Parathyroid adenoma (tissue), 2 donors: ENCODE measurements around the gene STX1A.
A peak's percentile ranks its signal among the peaks of the same experiment; 100 is the strongest.
"Not testable (repeated sequence)": the region's sequence is repeated elsewhere in the genome, so short reads cannot be mapped to it uniquely, and the experiment has no call there.

ENCODE experiments used
- H2AFZ ChIP-seq: fragments of 300-600 bp; sonication (generic); one replicate; pipeline ENCODE4 v1.7.0; 2017; ENCODE audit warnings: antibody characterized with exemption, mild to moderate bottlenecking
- H3K27ac ChIP-seq: fragments of 300-600 bp; sonication (generic); one replicate; pipeline ENCODE4 v1.7.0; 2017
- H3K27me3 ChIP-seq: fragments of 300-600 bp; sonication (generic); one replicate; pipeline ENCODE4 v1.7.0; 2017; ENCODE audit warnings: low read length; ENCODE audit not compliant: control insufficient read depth, insufficient read depth
- H3K36me3 ChIP-seq: fragments of 300-600 bp; sonication (generic); one replicate; pipeline ENCODE4 v1.7.0; 2017; ENCODE audit warnings: low read length; ENCODE audit not compliant: control insufficient read depth, insufficient read depth
- H3K4me1 ChIP-seq: fragments of 300-600 bp; sonication (generic); one replicate; pipeline ENCODE4 v1.7.0; 2017; ENCODE audit warnings: control low read depth
- H3K4me2 ChIP-seq: fragments of 300-600 bp; sonication (generic); one replicate; pipeline ENCODE4 v1.7.0; 2017; ENCODE audit warnings: low read length
- H3K4me3 ChIP-seq: fragments of 300-600 bp; sonication (generic); one replicate; pipeline ENCODE4 v1.7.0; 2017; ENCODE audit warnings: low read depth, low read length
- H3K79me2 ChIP-seq: fragments of 300-600 bp; sonication (generic); one replicate; pipeline ENCODE4 v1.7.0; 2017; ENCODE audit warnings: control low read depth
- H3K9ac ChIP-seq: fragments of 300-600 bp; sonication (generic); one replicate; pipeline ENCODE4 v1.7.0; 2017; ENCODE audit warnings: mild to moderate bottlenecking
- H3K9me3 ChIP-seq: fragments of 300-600 bp; sonication (generic); one replicate; pipeline ENCODE4 v1.7.0; 2017; ENCODE audit warnings: low read length; ENCODE audit not compliant: control insufficient read depth
- CTCF ChIP-seq: fragments of 300-600 bp; sonication (generic); IDR thresholded peaks from one replicate; pipeline ENCODE4 v1.7.0; 2017; ENCODE audit warnings: antibody characterized with exemption, mild to moderate bottlenecking
- donor health status: primary hyperparathyroidism.

STX1A gene

GRCh38 chr7:73682745-73683055 lies 36.8 kb downstream of the STX1A start:
- no peak for TF ChIP-seq CTCF

GRCh38 chr7:73681031-73681430 lies 38.4 kb downstream of the STX1A start:
- Histone ChIP-seq H3K4me2 (no peak overlapping the region), H3K4me3 (no peak overlapping the region), H3K79me2 (peaks cover 44% of the 10 kb centered on the region), H3K9ac (no peak overlapping the region), H3K4me1 (peaks cover 15% of the 10 kb centered on the region), H2AFZ (no peak overlapping the region), H3K9me3 (no peaks in the 10 kb centered on the region), H3K36me3 (no peaks in the 10 kb centered on the region), H3K27ac (no peak overlapping the region), H3K27me3 (no peaks in the 10 kb centered on the region)
- no peak for TF ChIP-seq CTCF

More at GRCh38 chr7:73682745-73683055, 36.8 kb downstream of the STX1A start:
- peak overlapping the region; percentile 94 for H3K27ac ChIP-seq
- H3K4me2 ChIP-seq, result peak overlapping the region; percentile 87
- peak overlapping the region; percentile 91 for H3K9ac ChIP-seq
- no peaks in the 10 kb centered on the region for H3K9me3 ChIP-seq
- H3K4me3 ChIP-seq, result peak overlapping the region; percentile 93
- H3K36me3 ChIP-seq, result no peaks in the 10 kb centered on the region
- peak overlapping the region; percentile 86 for H2AFZ ChIP-seq
- peaks cover 15% of the 10 kb centered on the region for H3K4me1 ChIP-seq
- no peaks in the 10 kb centered on the region for H3K27me3 ChIP-seq
- peaks cover 48% of the 10 kb centered on the region for H3K79me2 ChIP-seq

- Histone ChIP-seq H2AFZ (no peak overlapping the region), H3K79me2 (peaks cover 44% of the 10 kb centered on the region), H3K36me3 (no peaks in the 10 kb centered on the region), H3K4me1 (peaks cover 15% of the 10 kb centered on the region), H3K9ac (no peak overlapping the region), H3K27ac (no peak overlapping the region), H3K4me3 (no peak overlapping the region), H3K27me3 (no peaks in the 10 kb centered on the region), H3K9me3 (no peaks in the 10 kb centered on the region), H3K4me2 (no peak overlapping the region)
- TF ChIP-seq CTCF, result no peak
Observed at GRCh38 chr7:73680501-73680900, 39.0 kb downstream of the STX1A start.

- H3K27ac ChIP-seq, result no peak overlapping the region
- H3K79me2 ChIP-seq, result peaks cover 38% of the 10 kb centered on the region
- no peaks in the 10 kb centered on the region for H3K36me3 ChIP-seq
- H3K27me3 ChIP-seq, result no peaks in the 10 kb centered on the region
- H3K9me3 ChIP-seq, result no peaks in the 10 kb centered on the region
- H3K9ac ChIP-seq, result no peak overlapping the region
- no peak overlapping the region for H3K4me3 ChIP-seq
- peaks cover 15% of the 10 kb centered on the region for H3K4me1 ChIP-seq
- TF ChIP-seq CTCF, result no peak
- no peak overlapping the region for H2AFZ ChIP-seq
- no peak overlapping the region for H3K4me2 ChIP-seq
Observed at GRCh38 chr7:73679709-73680108, 39.8 kb downstream of the STX1A start.

GRCh38 chr7:73678862-73679261 lies 40.6 kb downstream of the STX1A start:
- Histone ChIP-seq H3K4me1 (peaks cover 15% of the 10 kb centered on the region), H3K4me2 (no peak overlapping the region), H3K36me3 (no peaks in the 10 kb centered on the region), H3K27me3 (no peaks in the 10 kb centered on the region), H2AFZ (no peak overlapping the region), H3K79me2 (peaks cover 34% of the 10 kb centered on the region), H3K27ac (no peak overlapping the region), H3K9me3 (no peaks in the 10 kb centered on the region), H3K4me3 (no peak overlapping the region), H3K9ac (no peak overlapping the region)
- no peak for TF ChIP-seq CTCF

GRCh38 chr7:73676062-73676461 lies 43.4 kb downstream of the STX1A start:
- H3K27ac ChIP-seq, H3K27me3 ChIP-seq, H3K4me3 ChIP-seq, H3K9ac ChIP-seq, H3K4me1 ChIP-seq, H2AFZ ChIP-seq, H3K36me3 ChIP-seq, H3K9me3 ChIP-seq, H3K4me2 ChIP-seq: not testable (repeated sequence)
- peaks cover 12% of the 10 kb centered on the region for H3K79me2 ChIP-seq
